ENCODE results near the gene OR1N2.

- TF ChIP-seq POLR2A (IDR thresholded peaks at IDR 0.05; ENCODE audit: low read depth, low read length), result no peak
- TF ChIP-seq POLR2AphosphoS5 (IDR thresholded peaks at IDR 0.05; ENCODE audit: low read depth, low read length), result no peak
- no peak for TF ChIP-seq TAF1 (IDR thresholded peaks at IDR 0.05; ENCODE audit: low read depth, low read length)
Observed at GRCh38 chr9:122551371-122551770, 1.5 kb upstream of the OR1N2 start.

All from GM12891 (cell line).